Hepatocyte (in vitro differentiated cells): ENCODE measurements around the gene SNED1. TPM values are rescaled to one million over a fixed set of nuclear protein-coding genes. Genes with fewer than 3 reads are reported as not detected.

Source experiments
- DNase-seq: peaks from one replicate; pipeline ENCODE4 v3.0.0-alpha.2; 2016; ENCODE audit warnings: low spot score
- H2AFZ ChIP-seq: fragments of 200-600 bp; sonication (generic); 2 replicates; pipeline ENCODE4 v1.6.0; 2016; ENCODE audit warnings: antibody characterized with exemption, mild to moderate bottlenecking
- H3K27ac ChIP-seq: fragments of 200-600 bp; sonication (generic); 2 replicates; pipeline ENCODE4 v1.5.1; 2016; ENCODE audit warnings: mild to moderate bottlenecking
- H3K27me3 ChIP-seq: fragments of 200-600 bp; sonication (generic); 2 replicates; pipeline ENCODE4 v1.6.1; 2016
- H3K36me3 ChIP-seq: fragments of 200-600 bp; sonication (generic); replicated peaks from 2 replicates; pipeline ENCODE4 v1.5.1; 2016; ENCODE audit warnings: low read depth; ENCODE audit not compliant: insufficient read depth
- H3K4me1 ChIP-seq: fragments of 200-600 bp; sonication (generic); 2 replicates; pipeline ENCODE4 v1.5.1; 2016; ENCODE audit warnings: mild to moderate bottlenecking, moderate library complexity; ENCODE audit not compliant: insufficient read depth
- H3K4me2 ChIP-seq: fragments of 200-600 bp; sonication (generic); 2 replicates; pipeline ENCODE4 v1.6.0; 2016
- H3K4me3 ChIP-seq: fragments of 200-600 bp; sonication (generic); 2 replicates; pipeline ENCODE4 v1.5.1; 2016; ENCODE audit warnings: mild to moderate bottlenecking
- H3K79me2 ChIP-seq: fragments of 200-600 bp; sonication (generic); 2 replicates; pipeline ENCODE4 v1.6.0; 2017; ENCODE audit warnings: mild to moderate bottlenecking
- H3K9me2 ChIP-seq: fragments of 200-600 bp; sonication (generic); replicated peaks from 2 replicates; pipeline ENCODE4 v1.6.0; 2017; ENCODE audit warnings: mild to moderate bottlenecking; ENCODE audit not compliant: insufficient read depth
- H3K9me3 ChIP-seq: fragments of 200-600 bp; sonication (generic); 2 replicates; pipeline ENCODE4 v1.5.1; 2016; ENCODE audit warnings: low read depth, mild to moderate bottlenecking
- H4K20me1 ChIP-seq: fragments of 200-600 bp; sonication (generic); 2 replicates; pipeline ENCODE4 v1.6.0; 2016; ENCODE audit warnings: mild to moderate bottlenecking; ENCODE audit not compliant: insufficient read depth, poor library complexity, severe bottlenecking
- CTCF ChIP-seq: fragments of 200-600 bp; sonication (generic); IDR thresholded peaks from 2 replicates; pipeline ENCODE4 v1.5.1; 2016; ENCODE audit warnings: antibody characterized with exemption, mild to moderate bottlenecking; ENCODE audit not compliant: poor library complexity
- EZH2 ChIP-seq: fragments of 200-600 bp; sonication (generic); IDR thresholded peaks from 2 replicates; pipeline ENCODE4 v1.6.1; 2016; ENCODE audit warnings: antibody characterized with exemption, mild to moderate bottlenecking, borderline replicate concordance
- EZH2phosphoT487 ChIP-seq: fragments of 200-600 bp; sonication (generic); IDR thresholded peaks from one replicate; pipeline ENCODE4 v1.6.1; 2018; ENCODE audit warnings: antibody characterized with exemption, mild to moderate bottlenecking, low read depth, moderate library complexity; ENCODE audit not compliant: unreplicated experiment, severe bottlenecking
- WGBS: methylation state at CpG from one replicate; pipeline ENCODE4 v1.1.6; 2016; ENCODE audit warnings: low lambda C conversion rate; ENCODE audit errors: missing lambda C conversion rate; 5-methylcytosine and 5-hydroxymethylcytosine counted together
- polyA plus RNA-seq: library from polyadenylated mRNA; unstranded; fragments of >200 nt; fragmentation: Nextera tagmentation; extraction: Ambion mirVana; gene quantifications from 2 replicates; pipeline ENCODE4 v1.2.1, GENCODE V29; 2016
- total RNA-seq: library from RNA; depleted of rRNA; stranded (reverse); fragments of >200 nt; gene quantifications from 2 replicates; pipeline ENCODE4 v1.2.3, GENCODE V29; 2014

Gene SNED1
- total and polyA plus RNA-seq, 2 experiments from 2014 or later = 4.6 to 6.5 TPM

GRCh38 chr2:240966906-240967680 is 31.3 kb upstream of the SNED1 start:
- TF ChIP-seq EZH2 (no peak), EZH2phosphoT487 (no peak), CTCF (no peak)
- H3K4me2 ChIP-seq = no peak overlapping the region
- WGBS = 90% methylated on average over 25 of the region's 32 CpGs

GRCh38 chr2:240967681-240968621 is 30.5 kb upstream of the SNED1 start:
- Histone ChIP-seq H3K79me2 (no peaks in the 10 kb centered on the region), H3K27ac (no peak overlapping the region), H3K9me2 (no peaks in the 10 kb centered on the region), H3K27me3 (no peaks in the 10 kb centered on the region), H3K9me3 (no peaks in the 10 kb centered on the region), H3K36me3 (no peaks in the 10 kb centered on the region), H3K4me2 (no peak overlapping the region), H2AFZ (no peak overlapping the region), H3K4me1 (peaks cover 2% of the 10 kb centered on the region), H4K20me1 (no peaks in the 10 kb centered on the region), H3K4me3 (no peak overlapping the region)
- DNase-seq = no peak
- TF ChIP-seq CTCF = no peak
- 95% methylated on average over 29 of the region's 34 CpGs for WGBS

More at GRCh38 chr2:240966906-240967680, 31.3 kb upstream of the SNED1 start:
- no peaks in the 10 kb centered on the region for H4K20me1 ChIP-seq
- no peaks in the 10 kb centered on the region for H3K9me3 ChIP-seq
- H3K9me2 ChIP-seq = no peaks in the 10 kb centered on the region
- H3K4me3 ChIP-seq = no peak overlapping the region
- peaks cover 7% of the 10 kb centered on the region for H3K4me1 ChIP-seq
- H2AFZ ChIP-seq = no peak overlapping the region
- H3K27ac ChIP-seq = no peak overlapping the region
- H3K27me3 ChIP-seq = no peaks in the 10 kb centered on the region
- no peak for DNase-seq
- no peaks in the 10 kb centered on the region for H3K79me2 ChIP-seq
- no peaks in the 10 kb centered on the region for H3K36me3 ChIP-seq

- no peaks in the 10 kb centered on the region for H3K36me3 ChIP-seq
- no peak overlapping the region for H2AFZ ChIP-seq
- TF ChIP-seq CTCF = no peak
- no peaks in the 10 kb centered on the region for H3K9me3 ChIP-seq
- no peaks in the 10 kb centered on the region for H3K9me2 ChIP-seq
- no peak overlapping the region for H3K4me2 ChIP-seq
- no peaks in the 10 kb centered on the region for H3K27me3 ChIP-seq
- 87% methylated on average over 15 of the region's 15 CpGs for WGBS
- no peaks in the 10 kb centered on the region for H3K79me2 ChIP-seq
- peaks cover 6% of the 10 kb centered on the region for H3K4me1 ChIP-seq
- H4K20me1 ChIP-seq = no peaks in the 10 kb centered on the region
- H3K27ac ChIP-seq = no peak overlapping the region
- H3K4me3 ChIP-seq = no peak overlapping the region
- DNase-seq = no peak
Measured at GRCh38 chr2:240968731-240969624, 29.4 kb upstream of the SNED1 start.
